Stimulated activated CD4-positive, alpha-beta T cell treated with anti-CD3 and anti-CD28 coated beads, Interleukin-12 subunit alpha, Interleukin-12 subunit beta, amount 100 ng/mL, for 24 hours (primary cell): ENCODE results near the gene MAP3K9.

ENCODE experiments used
- DNase-seq, 2 experiments: peaks; one replicate each; pipeline ENCODE4 v3.0.0-alpha.2; 2020; ENCODE audit warnings: low read depth in 2 of 2

MAP3K9 gene

GRCh38 chr14:70698288-70698687, 111.0 kb downstream of the MAP3K9 start:
- DNase-seq: no peak

- no peak for DNase-seq
Measured at GRCh38 chr14:70697701-70698100, 111.6 kb downstream of the MAP3K9 start.

DNA sequence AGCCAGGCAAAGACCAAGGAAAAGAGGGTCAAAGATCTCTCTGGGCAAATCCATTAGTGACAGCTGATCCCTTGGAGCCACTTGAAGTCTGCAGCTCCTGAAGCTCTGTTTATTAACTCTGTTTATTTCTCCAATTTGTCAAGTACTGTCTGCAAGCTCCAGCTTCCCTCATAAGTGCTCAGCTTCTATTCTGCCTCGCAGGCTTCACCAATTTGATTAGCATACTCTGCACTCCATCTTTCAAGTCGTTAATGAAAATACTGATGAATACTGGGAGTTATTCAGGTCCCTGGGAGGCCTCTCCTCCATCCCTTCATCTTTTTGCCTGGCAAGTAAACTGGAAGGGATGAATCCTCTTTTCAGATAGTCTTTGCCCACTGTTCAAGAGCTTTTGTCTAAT, 113.3 kb downstream of the MAP3K9 start:
- no peak for DNase-seq

DNA sequence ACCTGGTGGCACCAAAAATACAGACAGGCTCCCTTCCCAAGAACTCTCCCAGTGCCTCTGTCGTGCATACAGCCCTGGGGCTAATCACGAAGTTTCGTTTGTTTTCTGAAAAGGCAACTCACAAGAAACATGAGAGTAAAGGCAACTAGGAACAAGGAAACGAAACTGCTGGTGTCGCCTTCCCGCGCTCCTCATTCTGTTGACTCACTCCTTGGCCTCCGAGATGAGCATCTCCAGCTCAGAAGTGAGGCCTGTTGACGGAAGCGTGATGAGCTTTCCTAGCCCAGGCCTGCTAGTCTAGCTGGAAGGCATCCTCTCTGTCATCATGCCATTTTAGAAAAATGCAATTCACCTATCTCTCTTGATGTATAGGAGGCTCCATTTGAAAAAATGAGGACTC, 117.1 kb downstream of the MAP3K9 start:
- no peak for DNase-seq

GRCh38 chr14:70685474-70686197, 123.7 kb downstream of the MAP3K9 start:
- no peak for DNase-seq

DNA sequence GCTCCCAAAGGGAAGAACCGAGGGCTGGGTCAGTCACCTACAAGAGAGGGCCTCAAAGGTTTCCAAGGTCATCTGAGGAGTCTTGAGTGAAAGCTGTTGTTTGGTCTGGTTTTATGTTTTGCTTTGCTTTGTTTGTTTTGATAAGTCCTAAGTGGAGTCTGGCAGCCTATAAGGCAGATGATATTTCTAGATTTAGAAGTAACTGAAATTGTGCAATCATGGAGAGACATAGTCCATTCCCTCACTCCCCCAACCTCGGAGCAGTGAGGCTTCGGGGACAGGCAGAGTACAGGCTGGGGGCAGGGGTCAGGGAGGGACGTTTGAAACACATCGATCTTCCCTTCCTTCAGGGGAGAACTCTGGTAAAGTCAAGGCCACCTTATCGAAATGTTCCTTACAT, 125.3 kb downstream of the MAP3K9 start:
- no peak for DNase-seq

DNA sequence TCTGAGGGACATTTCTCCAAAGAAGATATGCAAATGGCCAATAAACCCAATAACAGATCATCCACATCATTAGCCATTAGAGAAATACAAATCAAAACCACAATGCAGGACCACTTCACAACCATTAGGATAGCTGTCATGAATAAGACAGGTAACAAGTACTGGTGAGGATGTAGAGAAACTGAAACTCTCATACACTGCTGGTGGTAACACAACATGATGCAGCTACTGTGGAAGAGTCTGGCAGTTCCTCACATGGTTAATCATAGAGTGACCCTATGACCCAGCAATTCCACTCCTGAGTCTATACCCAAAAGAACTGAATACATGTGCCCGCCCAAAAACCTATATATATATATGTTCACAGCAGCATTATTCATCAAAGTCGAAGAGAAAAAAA, 128.6 kb downstream of the MAP3K9 start:
- DNase-seq: no peak

GRCh38 chr14:70677341-70677740, 132.0 kb downstream of the MAP3K9 start:
- no peak for DNase-seq
